NCI-H446 treated with DMSO at 0.1 percent for 48 hours (cell line): Measurements from ENCODE around the gene POT1.

ENCODE experiments used
- DNase-seq: peaks from one replicate; lab custom pipeline; 2025; lab: John Stamatoyannopoulos, UW

Gene POT1

DNA sequence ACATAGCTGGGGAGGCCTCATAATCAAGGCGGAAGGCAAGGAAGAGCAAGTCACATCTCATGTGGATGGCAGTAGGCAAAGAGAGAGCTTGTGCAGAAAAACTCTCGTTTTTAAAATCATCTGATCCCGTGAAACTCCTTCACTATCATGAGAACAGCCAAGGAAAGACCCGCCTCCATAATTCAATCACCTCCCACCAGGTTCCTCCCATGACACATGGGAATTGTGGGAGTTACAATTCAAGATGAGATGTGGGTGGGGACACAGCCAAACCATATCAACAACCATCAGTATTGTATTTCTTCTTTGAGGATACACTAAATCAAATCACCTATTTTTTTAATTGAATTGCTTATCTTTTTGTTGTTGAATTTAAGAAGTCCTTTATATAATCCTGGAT, 16.7 kb downstream of the POT1 start:
- no peak for DNase-seq

DNA sequence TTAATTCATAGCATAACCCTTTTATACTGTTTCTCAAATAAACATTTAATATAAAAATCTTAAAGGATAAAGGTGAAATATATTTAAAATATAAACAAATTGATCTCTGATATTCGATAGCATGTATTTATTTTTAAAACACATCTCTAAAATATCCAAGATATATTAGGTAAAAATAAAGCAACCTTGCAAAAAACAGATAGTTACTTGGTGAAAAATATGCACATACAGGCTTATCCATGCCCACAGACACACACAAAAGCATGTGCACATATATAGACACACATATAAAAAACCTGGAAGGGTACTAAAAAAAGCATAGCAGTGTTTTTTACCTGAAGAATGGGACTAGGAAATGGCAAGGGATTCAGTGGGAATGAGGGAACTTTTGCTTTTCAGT, 19.8 kb downstream of the POT1 start:
- DNase-seq: no peak

DNA sequence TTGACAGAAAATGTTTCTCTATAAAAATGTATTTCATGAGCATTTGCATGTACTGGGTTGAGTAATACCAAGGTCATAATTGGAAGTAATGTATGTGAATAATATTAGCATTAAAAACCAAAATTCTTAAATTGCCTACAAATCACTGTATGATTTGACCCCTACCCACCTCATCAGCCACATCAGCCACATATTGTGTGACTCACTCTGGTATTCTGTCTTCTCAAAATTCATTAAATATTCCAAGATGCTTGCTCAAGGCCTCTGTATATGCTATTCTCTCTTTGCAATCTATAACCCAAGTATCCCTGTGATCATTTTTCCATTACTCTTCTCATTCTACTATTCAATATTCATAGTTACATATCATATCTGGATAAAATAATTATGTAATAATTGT, 21.4 kb downstream of the POT1 start:
- DNase-seq: no peak

GRCh38 chr7:124907490-124907889, 22.1 kb downstream of the POT1 start:
- no peak for DNase-seq

DNA sequence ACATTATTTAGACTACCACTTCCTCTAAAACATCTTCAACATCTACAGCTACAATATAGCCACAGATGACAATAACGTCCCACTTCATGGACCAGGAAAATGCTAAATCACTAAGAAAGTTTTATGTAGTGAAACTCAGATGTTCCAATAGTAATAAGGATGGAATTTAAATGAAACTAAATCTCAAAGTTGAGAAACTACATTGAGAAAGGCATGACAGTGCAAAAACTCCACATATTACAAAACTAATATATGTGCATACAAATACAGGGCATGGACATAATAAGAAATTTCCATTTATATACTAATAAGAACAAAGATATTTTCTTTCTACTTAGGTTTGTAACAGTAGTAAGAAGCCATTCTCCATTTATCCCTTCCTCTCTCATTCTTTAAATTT, 31.1 kb downstream of the POT1 start:
- no peak for DNase-seq

DNA sequence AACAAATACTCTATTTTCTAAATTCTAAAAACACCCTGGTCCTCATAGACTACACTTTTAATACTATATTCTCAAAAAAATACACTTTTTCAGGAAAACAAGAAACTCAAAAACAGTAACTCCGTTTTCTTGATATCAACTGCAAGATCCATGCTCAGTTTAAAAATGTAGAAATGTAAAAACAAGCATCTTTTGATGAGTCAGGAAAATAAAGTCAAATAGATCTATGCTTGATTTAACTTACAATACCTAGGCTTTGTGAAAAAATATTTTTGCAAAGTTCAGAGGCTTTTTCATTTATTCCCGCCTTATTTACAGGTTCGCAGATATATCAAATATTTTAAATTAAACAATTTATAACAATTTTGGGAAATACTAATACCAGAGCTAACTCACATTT, 33.6 kb downstream of the POT1 start:
- no peak for DNase-seq

GRCh38 chr7:124893140-124893827, 36.3 kb downstream of the POT1 start:
- DNase-seq: no peak

- DNase-seq: no peak
Measured at GRCh38 chr7:124887247-124887646, 42.4 kb downstream of the POT1 start.

- no peak for DNase-seq
Measured at GRCh38 chr7:124881981-124882380, 47.6 kb downstream of the POT1 start.

GRCh38 chr7:124879771-124880170, 49.9 kb downstream of the POT1 start:
- DNase-seq: no peak

DNA sequence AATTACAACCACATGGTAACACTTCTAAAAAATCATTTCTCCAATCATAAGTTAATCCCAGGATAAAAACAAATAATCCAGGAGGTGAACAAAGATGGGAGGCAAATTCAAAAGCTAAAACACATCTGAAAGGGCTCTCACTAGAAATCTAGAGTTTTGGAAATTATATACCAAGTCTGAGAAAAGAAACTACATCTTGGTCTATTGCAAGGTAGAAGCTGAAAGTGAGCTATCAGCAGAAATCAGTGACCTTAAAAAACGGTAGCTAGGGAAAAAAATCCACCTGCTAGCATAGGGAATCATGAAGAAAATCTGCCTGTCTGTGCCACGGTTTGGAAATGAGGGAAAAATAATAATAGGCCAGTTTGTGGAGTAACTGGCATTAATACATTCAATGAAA, 50.5 kb downstream of the POT1 start:
- no peak for DNase-seq

DNA sequence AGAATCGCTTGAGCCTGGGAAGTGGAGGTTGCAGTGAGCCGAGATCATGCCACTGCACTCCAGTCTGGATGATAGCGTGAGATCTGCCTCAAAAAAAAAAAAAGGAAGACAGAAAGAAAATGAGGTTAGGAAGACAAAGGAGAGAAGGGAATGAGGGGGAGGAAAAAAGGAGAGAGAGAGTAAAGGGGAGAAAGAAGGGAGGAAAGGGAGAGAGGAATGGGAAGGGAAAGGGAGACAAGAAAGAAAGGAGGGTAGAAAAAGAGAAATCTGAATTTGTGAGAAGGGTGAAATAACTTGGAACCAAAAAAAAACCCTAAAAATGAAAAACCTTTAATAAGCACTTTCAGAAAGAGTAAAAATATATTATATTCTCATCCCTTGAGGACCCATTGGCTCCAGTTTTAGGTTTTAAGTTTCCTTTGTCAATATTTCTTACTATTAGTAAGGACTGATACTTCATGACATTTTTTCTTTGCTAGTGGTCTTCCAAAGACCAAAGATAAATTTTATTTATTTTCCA, 54.9 kb downstream of the POT1 start:
- no peak for DNase-seq

DNA sequence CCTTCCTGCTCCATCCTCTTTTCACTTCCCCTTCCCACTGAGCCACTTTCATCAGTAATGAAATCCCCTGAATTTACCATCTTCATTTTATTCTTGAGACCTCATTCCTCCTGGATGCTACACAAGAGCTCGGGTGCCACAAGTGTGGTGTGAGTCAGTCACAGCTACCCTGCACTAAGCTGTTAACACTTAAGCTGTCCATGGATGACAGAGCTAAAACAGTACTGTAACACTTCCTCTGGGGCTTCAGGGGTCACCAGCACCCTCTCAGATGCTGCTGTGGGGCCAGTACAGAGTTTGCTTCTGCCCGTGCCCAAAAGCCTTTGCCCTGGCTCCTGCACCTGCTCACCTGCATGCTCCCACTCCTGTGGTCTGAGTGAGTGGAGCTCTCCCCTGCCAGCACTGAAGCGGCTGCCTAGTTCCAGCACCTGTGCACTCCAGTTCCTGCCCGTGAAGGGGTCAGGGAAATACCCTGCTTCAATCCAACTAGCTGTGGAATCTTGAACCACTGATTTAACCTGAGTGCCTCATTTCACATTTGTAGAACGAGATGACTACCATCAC, 71.9 kb downstream of the POT1 start:
- DNase-seq: no peak

- DNase-seq: peak; percentile 23
Measured at GRCh38 chr7:124856299-124856888, 73.2 kb downstream of the POT1 start.

- DNase-seq: no peak
Measured at GRCh38 chr7:124843336-124843735, 86.3 kb downstream of the POT1 start.

- DNase-seq: peak; percentile 1
Measured at GRCh38 chr7:124840435-124840834, 89.2 kb downstream of the POT1 start.

- no peak for DNase-seq
Measured at GRCh38 chr7:124839687-124840086, 89.9 kb downstream of the POT1 start.

DNA sequence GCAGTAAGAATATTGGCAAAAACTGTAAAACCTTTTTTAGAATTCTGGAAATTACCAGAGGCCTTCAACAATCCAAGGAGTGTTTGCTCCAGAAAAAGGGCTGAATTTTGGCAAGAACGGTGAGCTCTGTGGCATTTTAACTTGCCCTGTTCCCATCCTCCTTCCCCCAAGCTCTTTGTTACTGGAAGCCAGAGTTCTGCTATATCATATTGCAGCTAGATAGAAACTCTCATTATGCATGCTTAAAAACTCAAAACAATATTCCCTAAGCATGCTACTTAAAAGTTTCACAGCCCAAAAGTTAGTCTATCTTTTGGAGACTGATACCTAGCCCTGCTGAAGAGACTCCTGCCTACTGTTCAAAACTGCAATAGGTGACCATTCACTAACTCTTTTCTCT, 93.5 kb downstream of the POT1 start:
- DNase-seq: no peak

DNA sequence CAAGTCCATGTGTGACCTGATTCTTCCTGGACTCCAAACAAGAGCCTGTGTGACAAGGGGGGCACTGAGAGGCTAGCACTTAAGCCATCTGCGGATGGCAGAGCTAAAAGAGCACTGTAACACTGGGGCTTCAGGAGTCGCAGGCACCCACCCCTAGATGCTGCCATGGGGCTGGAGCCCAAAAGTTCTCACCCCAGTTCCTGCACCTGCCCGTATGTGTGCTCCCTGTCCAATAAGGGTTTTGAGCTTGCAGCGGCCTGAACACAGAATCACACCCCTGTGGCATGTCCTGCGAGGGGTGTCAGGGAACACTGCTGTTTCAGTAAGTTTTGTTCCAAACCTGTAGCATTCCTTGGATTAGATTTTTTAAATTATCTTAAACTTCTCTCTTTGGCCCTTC, 110.8 kb downstream of the POT1 start:
- DNase-seq: no peak

- DNase-seq: no peak
Measured at GRCh38 chr7:124813994-124814798, 115.4 kb downstream of the POT1 start.

DNA sequence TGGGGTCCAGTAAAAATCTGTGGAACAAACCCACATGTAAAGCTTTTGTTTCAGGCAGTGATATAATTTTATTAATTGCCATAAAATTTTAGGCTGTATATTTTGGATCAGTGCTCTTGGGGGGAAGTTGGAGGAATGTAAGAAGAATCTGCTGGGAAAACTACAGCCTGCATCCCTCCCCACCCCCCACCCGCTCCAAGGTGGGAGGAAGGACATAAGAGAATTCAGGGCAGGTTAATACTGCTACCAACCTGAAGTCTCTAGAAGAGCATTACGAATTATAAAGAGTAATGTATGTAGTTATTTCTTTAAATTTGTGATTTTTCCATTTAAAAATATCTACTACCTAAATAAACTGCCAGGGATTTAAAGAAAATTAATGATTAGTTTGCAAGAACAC, 116.9 kb downstream of the POT1 start:
- no peak for DNase-seq

DNA sequence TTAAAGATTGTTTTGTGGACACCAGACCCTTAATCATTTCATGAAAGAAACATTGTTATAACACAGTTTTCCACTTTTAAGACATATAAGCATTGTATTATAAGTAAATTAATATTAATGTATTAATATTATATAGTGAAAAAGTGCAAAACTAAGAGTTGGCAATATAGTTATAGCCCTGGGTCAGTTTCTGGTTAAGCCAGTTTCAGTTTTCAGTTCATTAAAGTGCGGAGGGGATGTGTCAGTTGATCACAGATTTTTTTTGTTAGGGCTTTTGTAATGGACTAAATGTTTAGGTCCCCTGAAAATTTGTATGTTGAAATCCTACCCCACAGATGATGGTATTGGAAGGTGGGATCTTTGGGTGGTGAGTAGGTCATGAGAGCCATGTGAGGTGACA, 118.3 kb downstream of the POT1 start:
- no peak for DNase-seq

- no peak for DNase-seq
Measured at GRCh38 chr7:124810605-124811004, 119.0 kb downstream of the POT1 start.
